ENCODE results near the gene RSPH1. TPM values are rescaled to one million over a fixed set of nuclear protein-coding genes. Genes with fewer than 3 reads are reported as not detected.

RSPH1 gene
- total RNA-seq, 2 experiments from 2014 or later, result 0.34 to 0.38 TPM

GRCh38 chr21:42500736-42501135 lies 4.7 kb upstream of the RSPH1 start:
- no peak for TF ChIP-seq CTCF (IDR thresholded peaks at IDR 0.05)
- Histone ChIP-seq H3K27me3 (ENCODE audit: control insufficient read depth in 1 of 2, insufficient read depth in 2 of 2, low read length in 2 of 2) (no peaks in the 10 kb centered on the region), H3K27ac (ENCODE audit: low read depth in 1 of 2, low read length in 2 of 2) (no peak overlapping the region), H3K36me3 (ENCODE audit: insufficient read depth, low read length) (no peaks in the 10 kb centered on the region), H3K9me3 (ENCODE audit: control insufficient read depth in 1 of 2, insufficient read depth in 1 of 2, low read length in 2 of 2) (no peaks in the 10 kb centered on the region), H3K4me1 (ENCODE audit: insufficient read depth, low read length) (peaks cover 16% of the 10 kb centered on the region), H3K4me3 (ENCODE audit: low read length) (no peak overlapping the region)
- Mint-ChIP-seq H3K27me3 (no peaks in the 10 kb centered on the region), H3K36me3 (ENCODE audit: low read depth) (no peaks in the 10 kb centered on the region), H3K9me3 (no peaks in the 10 kb centered on the region), H3K4me1 (ENCODE audit: low read depth) (peaks cover 20% of the 10 kb centered on the region), H3K27ac (no peak overlapping the region), H3K4me3 (no peak overlapping the region)
- ATAC-seq (ENCODE audit: poor library complexity) (no peak), DNase-seq (no peak)
- intact Hi-C loops (cut with DNase I, micrococcal nuclease), result no loop called here
- ChIA-PET POLR2A (no interaction called here), CTCF (no interaction called here)

- intact Hi-C loops (cut with DNase I, micrococcal nuclease), result no loop called here
- ATAC-seq (ENCODE audit: poor library complexity) (no peak), DNase-seq (no peak)
- ChIA-PET POLR2A (no interaction called here), CTCF (no interaction called here)
- no peak overlapping the region for H3K4me3 Mint-ChIP-seq
- no peak for TF ChIP-seq CTCF (IDR thresholded peaks at IDR 0.05)
- H3K9me3 Mint-ChIP-seq, result no peaks in the 10 kb centered on the region
- H3K27me3 Mint-ChIP-seq, result no peaks in the 10 kb centered on the region
- Histone ChIP-seq H3K4me3 (ENCODE audit: low read length) (no peak overlapping the region), H3K4me1 (ENCODE audit: insufficient read depth, low read length) (peaks cover 20% of the 10 kb centered on the region), H3K27me3 (ENCODE audit: control insufficient read depth in 1 of 2, insufficient read depth in 2 of 2, low read length in 2 of 2) (no peaks in the 10 kb centered on the region), H3K9me3 (ENCODE audit: control insufficient read depth in 1 of 2, insufficient read depth in 1 of 2, low read length in 2 of 2) (no peaks in the 10 kb centered on the region), H3K27ac (ENCODE audit: low read depth in 1 of 2, low read length in 2 of 2) (no peak overlapping the region), H3K36me3 (ENCODE audit: insufficient read depth, low read length) (no peaks in the 10 kb centered on the region)
- no peak overlapping the region for H3K27ac Mint-ChIP-seq
- H3K4me1 Mint-ChIP-seq (ENCODE audit: low read depth), result peaks cover 22% of the 10 kb centered on the region
- H3K36me3 Mint-ChIP-seq (ENCODE audit: low read depth), result no peaks in the 10 kb centered on the region
Measured at GRCh38 chr21:42500225-42500624, 4.2 kb upstream of the RSPH1 start.

- H3K27me3 Mint-ChIP-seq, result no peaks in the 10 kb centered on the region
- H3K4me3 Mint-ChIP-seq, result no peak overlapping the region
- H3K36me3 Mint-ChIP-seq (ENCODE audit: low read depth), result no peaks in the 10 kb centered on the region
- H3K27me3 ChIP-seq (ENCODE audit: control insufficient read depth in 1 of 2, insufficient read depth in 2 of 2, low read length in 2 of 2), result no peaks in the 10 kb centered on the region
- no peak for TF ChIP-seq CTCF (IDR thresholded peaks at IDR 0.05)
- H3K27ac ChIP-seq (ENCODE audit: low read depth in 1 of 2, low read length in 2 of 2), result no peak overlapping the region
- H3K9me3 Mint-ChIP-seq, result no peaks in the 10 kb centered on the region
- CTCF ChIA-PET, result no interaction called here
- intact Hi-C loops (cut with DNase I, micrococcal nuclease), result loop anchor here (5.0 kb wide), 2 partner anchors 72 to 393 kb away; partner anchors contain the start of gene NDUFV3 (in 1 of the 2)
- H3K36me3 ChIP-seq (ENCODE audit: insufficient read depth, low read length), result no peaks in the 10 kb centered on the region
- H3K4me1 ChIP-seq (ENCODE audit: insufficient read depth, low read length), result peaks cover 20% of the 10 kb centered on the region
- DNase-seq (no peak), ATAC-seq (ENCODE audit: poor library complexity) (no peak)
- POLR2A ChIA-PET, result no interaction called here
- peaks cover 22% of the 10 kb centered on the region for H3K4me1 Mint-ChIP-seq (ENCODE audit: low read depth)
- H3K27ac Mint-ChIP-seq, result no peak overlapping the region
- H3K4me3 ChIP-seq (ENCODE audit: low read length), result no peak overlapping the region
- no peaks in the 10 kb centered on the region for H3K9me3 ChIP-seq (ENCODE audit: control insufficient read depth in 1 of 2, insufficient read depth in 1 of 2, low read length in 2 of 2)
Measured at GRCh38 chr21:42499444-42500112, 3.6 kb upstream of the RSPH1 start.

Measured in CD4-positive, alpha-beta T cell (primary cell).